MM.1S (cell line): ENCODE data around the gene MYBPHL.

Source experiments
- DNase-seq: peaks from one replicate; pipeline ENCODE4 v3.0.0-alpha.2; 2015
- H2AFZ ChIP-seq: fragments of 300-600 bp; sonication (generic); 2 replicates; pipeline ENCODE4 v1.6.0; 2016; ENCODE audit warnings: antibody characterized with exemption, low read length
- H3F3A ChIP-seq: fragments of 300-600 bp; sonication (generic); 2 replicates; pipeline ENCODE4 v1.6.1; 2016; ENCODE audit warnings: mild to moderate bottlenecking, antibody characterized with exemption, low read length, moderate library complexity, mixed read lengths; ENCODE audit not compliant: insufficient read depth
- H3K27ac ChIP-seq: fragments of 300-600 bp; sonication (generic); 2 replicates; pipeline ENCODE4 v1.5.1; 2016; ENCODE audit warnings: mild to moderate bottlenecking, low read length
- H3K27me3 ChIP-seq: fragments of 300-600 bp; sonication (generic); replicated peaks from 2 replicates; pipeline ENCODE4 v1.6.0; 2016; ENCODE audit warnings: low read length; ENCODE audit not compliant: insufficient read depth
- H3K36me3 ChIP-seq: fragments of 300-600 bp; sonication (generic); replicated peaks from 2 replicates; pipeline ENCODE4 v1.6.1; 2016; ENCODE audit warnings: mild to moderate bottlenecking, low read length, mixed read lengths; ENCODE audit not compliant: insufficient read depth
- H3K4me1 ChIP-seq: fragments of 300-600 bp; sonication (generic); 2 replicates; pipeline ENCODE4 v1.6.1; 2016; ENCODE audit warnings: low read length, mixed read lengths
- H3K4me2 ChIP-seq: fragments of 300-600 bp; sonication (generic); 2 replicates; pipeline ENCODE4 v1.6.0; 2016; ENCODE audit warnings: low read depth, low read length
- H3K4me3 ChIP-seq: fragments of 300-600 bp; sonication (generic); 2 replicates; pipeline ENCODE4 v1.5.1; 2016; ENCODE audit warnings: low read length, mixed read lengths
- H3K79me2 ChIP-seq: fragments of 300-600 bp; sonication (generic); 2 replicates; pipeline ENCODE4 v1.6.1; 2016; ENCODE audit warnings: mixed run types, low read length, mixed read lengths
- H3K9ac ChIP-seq: fragments of 300-600 bp; sonication (generic); 2 replicates; pipeline ENCODE4 v1.6.1; 2016; ENCODE audit warnings: low read length, mixed read lengths
- H3K9me2 ChIP-seq: fragments of 300-600 bp; sonication (generic); replicated peaks from 2 replicates; pipeline ENCODE4 v1.6.1; 2016; ENCODE audit warnings: mild to moderate bottlenecking, low read length, mixed read lengths; ENCODE audit not compliant: insufficient read depth
- H3K9me3 ChIP-seq: fragments of 300-600 bp; sonication (generic); replicated peaks from 2 replicates; pipeline ENCODE4 v1.6.1; 2016; ENCODE audit warnings: mild to moderate bottlenecking, low read length, mixed read lengths; ENCODE audit not compliant: insufficient read depth
- H4K20me1 ChIP-seq: fragments of 300-600 bp; sonication (generic); 2 replicates; pipeline ENCODE4 v1.6.1; 2016; ENCODE audit warnings: mild to moderate bottlenecking, low read length, moderate library complexity, mixed read lengths; ENCODE audit not compliant: insufficient read depth
- EZH2 ChIP-seq: fragments of 300-600 bp; sonication (generic); optimal IDR thresholded peaks from 2 replicates; pipeline ENCODE3; 2017; ENCODE audit warnings: low read depth, mild to moderate bottlenecking, antibody characterized with exemption, low read length, mixed read lengths
- EZH2phosphoT487 ChIP-seq: fragments of 300-600 bp; sonication (generic); IDR thresholded peaks from 2 replicates; pipeline ENCODE4 v1.6.1; 2018; ENCODE audit warnings: antibody characterized with exemption, low read length
- TF ChIP-seq, protein P1 (sequence below): fragments of 300-600 bp; sonication (generic); IDR thresholded peaks from 2 replicates; pipeline ENCODE4 v1.5.1; 2016; ENCODE audit warnings: antibody characterized with exemption, low read length, mixed read lengths

Gene MYBPHL

DNA sequence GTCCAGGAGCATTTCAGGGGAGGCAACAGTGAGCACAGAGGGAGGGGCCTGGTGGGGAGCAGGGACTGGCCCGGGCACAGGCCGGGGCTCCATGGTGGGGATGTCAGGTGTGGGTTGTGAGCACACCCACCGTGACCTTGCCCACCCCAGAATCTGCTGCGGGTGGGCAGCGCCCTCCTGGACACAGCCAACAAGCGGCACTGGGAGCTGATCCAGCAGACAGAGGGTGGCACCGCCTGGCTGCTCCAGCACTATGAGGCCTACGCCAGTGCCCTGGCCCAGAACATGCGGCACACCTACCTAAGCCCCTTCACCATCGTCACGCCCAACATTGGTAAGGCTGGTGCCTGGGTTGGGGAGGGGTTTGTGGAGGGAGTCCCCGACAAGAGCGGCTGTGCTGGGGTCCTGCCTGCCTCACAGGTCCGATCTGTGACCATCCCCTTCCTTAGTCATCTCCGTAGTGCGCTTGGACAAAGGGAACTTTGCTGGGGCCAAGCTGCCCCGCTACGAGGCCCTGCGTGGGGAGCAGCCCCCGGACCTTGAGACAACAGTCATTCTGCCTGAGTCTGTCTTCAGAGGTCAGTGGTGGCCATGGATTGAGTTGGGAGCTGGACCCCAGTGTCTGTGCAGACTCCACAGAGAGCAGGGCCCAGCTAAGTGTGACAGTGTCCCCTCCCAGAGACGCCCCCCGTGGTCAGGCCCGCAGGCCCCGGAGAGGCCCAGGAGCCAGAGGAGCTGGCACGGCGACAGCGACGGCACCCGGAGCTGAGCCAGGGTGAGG is 38.2 kb downstream of the MYBPHL start:
- Histone ChIP-seq H3F3A (no peaks in the 10 kb centered on the region), H3K9me2 (no peaks in the 10 kb centered on the region), H3K4me2 (no peak overlapping the region), H3K9me3 (no peaks in the 10 kb centered on the region), H3K4me3 (no peak overlapping the region), H3K27ac (no peak overlapping the region), H3K79me2 (no peaks in the 10 kb centered on the region), H2AFZ (no peak overlapping the region), H4K20me1 (no peaks in the 10 kb centered on the region), H3K4me1 (no peaks in the 10 kb centered on the region), H3K27me3 (no peaks in the 10 kb centered on the region), H3K9ac (no peak overlapping the region), H3K36me3 (no peaks in the 10 kb centered on the region)
- no peak for DNase-seq
- TF ChIP-seq EZH2phosphoT487 (no peak), EZH2 (no peak)
- TF ChIP-seq, protein P1, sequence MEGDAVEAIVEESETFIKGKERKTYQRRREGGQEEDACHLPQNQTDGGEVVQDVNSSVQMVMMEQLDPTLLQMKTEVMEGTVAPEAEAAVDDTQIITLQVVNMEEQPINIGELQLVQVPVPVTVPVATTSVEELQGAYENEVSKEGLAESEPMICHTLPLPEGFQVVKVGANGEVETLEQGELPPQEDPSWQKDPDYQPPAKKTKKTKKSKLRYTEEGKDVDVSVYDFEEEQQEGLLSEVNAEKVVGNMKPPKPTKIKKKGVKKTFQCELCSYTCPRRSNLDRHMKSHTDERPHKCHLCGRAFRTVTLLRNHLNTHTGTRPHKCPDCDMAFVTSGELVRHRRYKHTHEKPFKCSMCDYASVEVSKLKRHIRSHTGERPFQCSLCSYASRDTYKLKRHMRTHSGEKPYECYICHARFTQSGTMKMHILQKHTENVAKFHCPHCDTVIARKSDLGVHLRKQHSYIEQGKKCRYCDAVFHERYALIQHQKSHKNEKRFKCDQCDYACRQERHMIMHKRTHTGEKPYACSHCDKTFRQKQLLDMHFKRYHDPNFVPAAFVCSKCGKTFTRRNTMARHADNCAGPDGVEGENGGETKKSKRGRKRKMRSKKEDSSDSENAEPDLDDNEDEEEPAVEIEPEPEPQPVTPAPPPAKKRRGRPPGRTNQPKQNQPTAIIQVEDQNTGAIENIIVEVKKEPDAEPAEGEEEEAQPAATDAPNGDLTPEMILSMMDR, result no peak

- Histone ChIP-seq H3K9me3 (no peaks in the 10 kb centered on the region), H2AFZ (no peak overlapping the region), H3F3A (no peaks in the 10 kb centered on the region), H4K20me1 (no peaks in the 10 kb centered on the region), H3K36me3 (no peaks in the 10 kb centered on the region), H3K4me3 (no peak overlapping the region), H3K79me2 (no peaks in the 10 kb centered on the region), H3K4me2 (no peak overlapping the region), H3K9me2 (no peaks in the 10 kb centered on the region), H3K4me1 (no peaks in the 10 kb centered on the region), H3K9ac (no peak overlapping the region), H3K27ac (no peak overlapping the region), H3K27me3 (no peaks in the 10 kb centered on the region)
- TF ChIP-seq EZH2phosphoT487, result no peak
- TF ChIP-seq, protein P1, result no peak
- no peak for TF ChIP-seq EZH2
- DNase-seq, result no peak
Observed at GRCh38 chr1:109267743-109268300, 39.0 kb downstream of the MYBPHL start.

- H3K4me3 ChIP-seq, result no peak overlapping the region
- H3K9me3 ChIP-seq, result no peaks in the 10 kb centered on the region
- TF ChIP-seq, protein P1, result no peak
- H2AFZ ChIP-seq, result no peak overlapping the region
- no peaks in the 10 kb centered on the region for H3K79me2 ChIP-seq
- no peaks in the 10 kb centered on the region for H3K9me2 ChIP-seq
- DNase-seq, result no peak
- no peak overlapping the region for H3K9ac ChIP-seq
- no peaks in the 10 kb centered on the region for H3K27me3 ChIP-seq
- H3K36me3 ChIP-seq, result no peaks in the 10 kb centered on the region
- no peaks in the 10 kb centered on the region for H4K20me1 ChIP-seq
- no peaks in the 10 kb centered on the region for H3F3A ChIP-seq
- H3K4me1 ChIP-seq, result no peaks in the 10 kb centered on the region
- no peak overlapping the region for H3K4me2 ChIP-seq
- H3K27ac ChIP-seq, result no peak overlapping the region
Observed at GRCh38 chr1:109266965-109267364, 39.8 kb downstream of the MYBPHL start.
